H9 (cell line): ENCODE results near the gene SLC4A11. TPM values are rescaled to one million over a fixed set of nuclear protein-coding genes. Genes with fewer than 3 reads are reported as not detected.

ENCODE experiments used
- DNase-seq: peaks from one replicate; pipeline ENCODE4 v3.0.0-alpha.2; 2017
- H2AFZ ChIP-seq: one replicate; pipeline ENCODE4 v1.6.1; 2013; ENCODE audit warnings: mild to moderate bottlenecking, low read length, control low read depth, moderate library complexity
- H2AK5ac ChIP-seq: 2 replicates; pipeline ENCODE4 v1.6.1; 2013; ENCODE audit warnings: low read length, control low read depth, mixed read lengths; ENCODE audit not compliant: insufficient read length
- H2BK120ac ChIP-seq: one replicate; pipeline ENCODE4 v1.6.1; 2013; ENCODE audit warnings: low read depth, mild to moderate bottlenecking, low read length, control low read depth, inconsistent platforms; ENCODE audit not compliant: poor library complexity, severe bottlenecking
- H2BK12ac ChIP-seq: 2 replicates; pipeline ENCODE4 v1.6.1; 2013; ENCODE audit warnings: low read length, control low read depth, mixed read lengths, low read depth; ENCODE audit not compliant: insufficient read length
- H2BK15ac ChIP-seq: 2 replicates; pipeline ENCODE4 v1.6.1; 2013; ENCODE audit warnings: low read depth, low read length, control low read depth
- H2BK20ac ChIP-seq: one replicate; pipeline ENCODE4 v1.6.1; 2013; ENCODE audit warnings: low read depth, mild to moderate bottlenecking, low read length, control low read depth, inconsistent platforms; ENCODE audit not compliant: poor library complexity, severe bottlenecking
- H2BK5ac ChIP-seq: 2 replicates; pipeline ENCODE4 v1.6.1; 2013; ENCODE audit warnings: low read length, control low read depth, mixed read lengths; ENCODE audit not compliant: insufficient read length
- H3K14ac ChIP-seq: 2 replicates; pipeline ENCODE4 v1.6.1; 2013; ENCODE audit warnings: low read length, control low read depth; ENCODE audit not compliant: insufficient read depth
- H3K18ac ChIP-seq: 2 replicates; pipeline ENCODE4 v1.6.1; 2013; ENCODE audit warnings: low read depth, mild to moderate bottlenecking, mixed read lengths, low read length, control low read depth; ENCODE audit not compliant: insufficient read length
- H3K23ac ChIP-seq: 2 replicates; pipeline ENCODE4 v1.6.1; 2013; ENCODE audit warnings: low read length, control low read depth, mixed read lengths, low read depth; ENCODE audit not compliant: insufficient read length
- H3K23me2 ChIP-seq: 2 replicates; pipeline ENCODE4 v1.6.1; 2013; ENCODE audit warnings: low read depth, mild to moderate bottlenecking, mixed read lengths, low read length, control low read depth; ENCODE audit not compliant: insufficient read length, poor library complexity, severe bottlenecking
- H3K27ac ChIP-seq: 2 replicates; pipeline ENCODE4 v1.5.1; 2013; ENCODE audit warnings: low read length, control low read depth, mixed read lengths, low read depth; ENCODE audit not compliant: insufficient read length
- H3K27me3 ChIP-seq: 2 replicates; pipeline ENCODE4 v1.6.1; 2013; ENCODE audit warnings: low read length, control low read depth, inconsistent platforms; ENCODE audit not compliant: insufficient read depth
- H3K4ac ChIP-seq: 2 replicates; pipeline ENCODE4 v1.6.1; 2013; ENCODE audit warnings: low read depth, mild to moderate bottlenecking, control low read depth, inconsistent platforms, low read length, moderate library complexity
- H3K4me1 ChIP-seq: 2 replicates; pipeline ENCODE4 v1.6.1; 2013; ENCODE audit warnings: low read length, control low read depth, inconsistent platforms; ENCODE audit not compliant: insufficient read depth
- H3K4me2 ChIP-seq: 2 replicates; pipeline ENCODE4 v1.6.1; 2013; ENCODE audit warnings: low read length, control low read depth, mixed read lengths; ENCODE audit not compliant: insufficient read length, insufficient read depth
- H3K56ac ChIP-seq: 2 replicates; pipeline ENCODE4 v1.6.1; 2013; ENCODE audit warnings: low read depth, mild to moderate bottlenecking, mixed read lengths, low read length, control low read depth; ENCODE audit not compliant: insufficient read length
- H3K79me1 ChIP-seq: 2 replicates; pipeline ENCODE4 v1.6.1; 2013; ENCODE audit warnings: low read depth, mild to moderate bottlenecking, moderate library complexity, low read length, control low read depth, inconsistent platforms; ENCODE audit not compliant: insufficient read depth, poor library complexity, severe bottlenecking
- H3K79me2 ChIP-seq: 2 replicates; pipeline ENCODE4 v1.6.1; 2013; ENCODE audit warnings: low read length, control low read depth, inconsistent platforms; ENCODE audit not compliant: insufficient read depth
- H3K9ac ChIP-seq: 2 replicates; pipeline ENCODE4 v1.6.1; 2013; ENCODE audit warnings: low read length, control low read depth, mixed read lengths; ENCODE audit not compliant: insufficient read length; ENCODE audit errors: extremely low read depth
- H3K9me3 ChIP-seq: one replicate; pipeline ENCODE4 v1.6.1; 2013; ENCODE audit warnings: low read depth, low read length, inconsistent platforms; ENCODE audit not compliant: control insufficient read depth
- H3T11ph ChIP-seq: one replicate; pipeline ENCODE4 v1.6.1; 2013; ENCODE audit warnings: mild to moderate bottlenecking, low read length, control low read depth, inconsistent platforms
- H4K20me1 ChIP-seq: one replicate; pipeline ENCODE4 v1.6.1; 2013; ENCODE audit not compliant: control insufficient read depth, insufficient read length, insufficient read depth
- H4K5ac ChIP-seq: 2 replicates; pipeline ENCODE4 v1.6.1; 2013; ENCODE audit warnings: low read depth, mild to moderate bottlenecking, mixed read lengths, low read length, control low read depth; ENCODE audit not compliant: insufficient read length
- H4K8ac ChIP-seq: replicated peaks from 2 replicates; pipeline ENCODE4 v1.6.1; 2013; ENCODE audit warnings: low read length, control low read depth, mixed read lengths, low read depth; ENCODE audit not compliant: insufficient read length
- H4K91ac ChIP-seq: 2 replicates; pipeline ENCODE4 v1.6.1; 2013; ENCODE audit warnings: low read depth, mild to moderate bottlenecking, moderate library complexity, mixed read lengths, low read length, control low read depth; ENCODE audit not compliant: insufficient read length
- H3K27ac Mint-ChIP-seq, 3 experiments: 2 replicates in 2 of 3; 3 replicates in 1 of 3; pipeline ENCODE4 v1.8.0; 2020 to 2021; ENCODE audit warnings: mixed read lengths in 3 of 3, mild to moderate bottlenecking in 1 of 3, moderate library complexity in 1 of 3
- H3K27me3 Mint-ChIP-seq: 2 replicates; pipeline ENCODE4 v1.8.0; 2021; ENCODE audit warnings: low read depth, mild to moderate bottlenecking, moderate library complexity, mixed read lengths
- H3K36me3 Mint-ChIP-seq, 3 experiments: 2 replicates in 2 of 3; 3 replicates in 1 of 3; pipeline ENCODE4 v1.8.0; 2020 to 2021; ENCODE audit warnings: low read depth in 3 of 3, mixed read lengths in 3 of 3; ENCODE audit not compliant: insufficient read depth in 1 of 3
- H3K4me1 Mint-ChIP-seq, 2 experiments: 2 replicates each; pipeline ENCODE4 v1.8.0; 2020; ENCODE audit warnings: mixed read lengths in 2 of 2
- H3K4me3 Mint-ChIP-seq, 2 experiments: 2 replicates in 1 of 2; 3 replicates in 1 of 2; pipeline ENCODE4 v1.8.0; 2020 to 2021; ENCODE audit warnings: mild to moderate bottlenecking in 2 of 2, mixed read lengths in 2 of 2, moderate library complexity in 1 of 2
- H3K9me3 Mint-ChIP-seq, 2 experiments: 2 replicates in 1 of 2; 3 replicates in 1 of 2; pipeline ENCODE4 v1.8.0; 2020; ENCODE audit warnings: mild to moderate bottlenecking in 2 of 2, mixed read lengths in 2 of 2, moderate library complexity in 1 of 2
- WGBS: extraction: QIAGEN DNeasy Blood & Tissue Kit; methylation state at CpG from one replicate; pipeline ENCODE4 v1.1.7; 2013; ENCODE audit warnings: missing lambda C conversion rate, low lambda C conversion rate, mixed read lengths; ENCODE audit not compliant: insufficient read length; ENCODE audit errors: extremely low coverage; 5-methylcytosine and 5-hydroxymethylcytosine counted together
- total RNA-seq: library from RNA; stranded (reverse); gene quantifications from 2 replicates; pipeline ENCODE4 v1.2.1, GENCODE V29; 2021
- TF ChIP-seq, protein P1 (sequence below): fragments of 200-600 bp; sonication (generic); conservative IDR thresholded peaks from 3 replicates; pipeline ENCODE4 v1.8.0; 2021; ENCODE audit warnings: antibody characterized with exemption, mild to moderate bottlenecking

SLC4A11 gene
- total RNA-seq, 1 experiment from 2014 or later, result 29.4 TPM

- DNase-seq, result no peak
- Histone ChIP-seq H2BK15ac (no peak overlapping the region), H2AFZ (no peak overlapping the region), H3K79me1 (no peaks in the 10 kb centered on the region), H3K9ac (no peak overlapping the region), H4K5ac (no peak overlapping the region), H3K18ac (no peak overlapping the region), H3K27me3 (peaks cover 14% of the 10 kb centered on the region; the same call in 1 of the 2 replicates), H2BK5ac (no peak overlapping the region), H3K56ac (no peak overlapping the region), H3K79me2 (no peaks in the 10 kb centered on the region), H2BK120ac (no peak overlapping the region), H3T11ph (no peak overlapping the region), H2AK5ac (no peak overlapping the region), H3K4me2 (no peak overlapping the region), H4K20me1 (no peaks in the 10 kb centered on the region), H2BK20ac (no peak overlapping the region), H2BK12ac (no peak overlapping the region), H3K14ac (no peak overlapping the region), H3K4me1 (no peaks in the 10 kb centered on the region; the same call in 1 of the 2 replicates), H3K23ac (no peak overlapping the region), H3K4ac (no peak overlapping the region), H3K23me2 (peaks cover 18% of the 10 kb centered on the region), H3K27ac (no peak overlapping the region), H3K9me3 (no peaks in the 10 kb centered on the region), H4K8ac (no peak overlapping the region), H4K91ac (no peak overlapping the region)
- WGBS, result no CpG with 5 or more reads among the region's 6 CpGs
- peaks cover 16 to 20% of the 10 kb centered on the region in 2 experiments for H3K4me1 Mint-ChIP-seq
- TF ChIP-seq, protein P1, sequence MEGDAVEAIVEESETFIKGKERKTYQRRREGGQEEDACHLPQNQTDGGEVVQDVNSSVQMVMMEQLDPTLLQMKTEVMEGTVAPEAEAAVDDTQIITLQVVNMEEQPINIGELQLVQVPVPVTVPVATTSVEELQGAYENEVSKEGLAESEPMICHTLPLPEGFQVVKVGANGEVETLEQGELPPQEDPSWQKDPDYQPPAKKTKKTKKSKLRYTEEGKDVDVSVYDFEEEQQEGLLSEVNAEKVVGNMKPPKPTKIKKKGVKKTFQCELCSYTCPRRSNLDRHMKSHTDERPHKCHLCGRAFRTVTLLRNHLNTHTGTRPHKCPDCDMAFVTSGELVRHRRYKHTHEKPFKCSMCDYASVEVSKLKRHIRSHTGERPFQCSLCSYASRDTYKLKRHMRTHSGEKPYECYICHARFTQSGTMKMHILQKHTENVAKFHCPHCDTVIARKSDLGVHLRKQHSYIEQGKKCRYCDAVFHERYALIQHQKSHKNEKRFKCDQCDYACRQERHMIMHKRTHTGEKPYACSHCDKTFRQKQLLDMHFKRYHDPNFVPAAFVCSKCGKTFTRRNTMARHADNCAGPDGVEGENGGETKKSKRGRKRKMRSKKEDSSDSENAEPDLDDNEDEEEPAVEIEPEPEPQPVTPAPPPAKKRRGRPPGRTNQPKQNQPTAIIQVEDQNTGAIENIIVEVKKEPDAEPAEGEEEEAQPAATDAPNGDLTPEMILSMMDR, result no peak
- H3K27me3 Mint-ChIP-seq, result peaks cover 64% of the 10 kb centered on the region
- H3K27ac Mint-ChIP-seq, result no peak overlapping the region
- H3K36me3 Mint-ChIP-seq, result 0 out of 7 replicates have a peak, but pooled peaks cover 0 to 5% (median 2%) of the 10 kb centered on the region in 3 experiments
- H3K9me3 Mint-ChIP-seq, result no peaks in the 10 kb centered on the region
- H3K4me3 Mint-ChIP-seq, result no peak overlapping the region; a peak in 2 of 5 replicates
Observed at GRCh38 chr20:3242172-3242692, 3.2 kb upstream of the SLC4A11 start.
